ENCODE data around the gene DCAF4.

GRCh38 chr14:72913809-72914208 lies 12.5 kb upstream of the DCAF4 start:
- no peak for TF ChIP-seq ZNF384 (IDR thresholded peaks at IDR 0.05)
- no peak for TF ChIP-seq BHLHE40 (IDR thresholded peaks at IDR 0.05; ENCODE audit: borderline replicate concordance)
- no peak for TF ChIP-seq PKNOX1 (IDR thresholded peaks at IDR 0.05)
- no peak for TF ChIP-seq ARNT (IDR thresholded peaks at IDR 0.05)
- TF ChIP-seq SUZ12 (IDR thresholded peaks at IDR 0.05), result no peak
- no peak for TF ChIP-seq TARDBP (IDR thresholded peaks at IDR 0.05)
- TF ChIP-seq ELF4 (IDR thresholded peaks at IDR 0.05), result no peak
- TF ChIP-seq LEF1 (IDR thresholded peaks at IDR 0.05; ENCODE audit: borderline replicate concordance), result no peak
- TF ChIP-seq FOXK2 (IDR thresholded peaks at IDR 0.05), result no peak
- no peak for TF ChIP-seq CTBP1 (IDR thresholded peaks at IDR 0.05; ENCODE audit: borderline replicate concordance)
- no peak for TF ChIP-seq FOXM1 (IDR thresholded peaks at IDR 0.05; ENCODE audit: borderline replicate concordance)
